ENCODE results near the gene LARP6. TPM values are rescaled to one million over a fixed set of nuclear protein-coding genes. Genes with fewer than 3 reads are reported as not detected.

LARP6 gene
- total and polyA plus RNA-seq, 2 experiments from 2014 or later: 20.0 to 22.4 TPM

- Histone ChIP-seq H3K4me1 (ENCODE audit: insufficient read depth) (peaks cover 8% of the 10 kb centered on the region), H3K36me3 (ENCODE audit: insufficient read depth) (no peaks in the 10 kb centered on the region), H3F3A (replicated peaks; ENCODE audit: low read depth) (0 out of 2 replicates have a peak, but pooled peaks cover 9% of the 10 kb centered on the region), H3K79me2 (replicated peaks; ENCODE audit: insufficient read depth) (peaks cover 7% of the 10 kb centered on the region; the same call in 1 of the 2 replicates), H3K4me2 (no peak overlapping the region), H2AFZ (no peak overlapping the region), H4K20me1 (replicated peaks; ENCODE audit: insufficient read depth) (no peaks in the 10 kb centered on the region; the same call in 1 of the 2 replicates), H3K27me3 (ENCODE audit: insufficient read depth) (peaks cover 10% of the 10 kb centered on the region), H3K9me2 (ENCODE audit: insufficient read depth) (no peaks in the 10 kb centered on the region), H3K4me3 (no peak overlapping the region), H3K27ac (ENCODE audit: low read depth) (no peak overlapping the region)
- DNase-seq (ENCODE audit: low spot score) (no peak), ATAC-seq (no peak)
- Mint-ChIP-seq H3K4me1 (peaks cover 20% of the 10 kb centered on the region), H3K36me3 (ENCODE audit: low read depth) (peaks cover 10% of the 10 kb centered on the region; the same call in 2 of the 3 replicates), H3K4me3 (no peak overlapping the region), H3K27me3 (ENCODE audit: insufficient read depth, low read depth, poor library complexity) (peaks cover 8% of the 10 kb centered on the region), H3K27ac (no peak overlapping the region), H3K9me3 (0 out of 3 replicates have a peak, but pooled peaks cover 3% of the 10 kb centered on the region)
- TF ChIP-seq ZNF462 (CRISPR knock-in tag; IDR thresholded peaks at IDR 0.05): no peak
- no peak for TF ChIP-seq ETS1 (IDR thresholded peaks at IDR 0.05)
Observed at GRCh38 chr15:70855764-70856163, 1.8 kb upstream of the LARP6 start.

- Histone ChIP-seq H3K79me2 (replicated peaks; ENCODE audit: insufficient read depth) (peaks cover 7% of the 10 kb centered on the region; the same call in 1 of the 2 replicates), H3K9me2 (ENCODE audit: insufficient read depth) (no peaks in the 10 kb centered on the region), H3K4me1 (ENCODE audit: insufficient read depth) (peaks cover 8% of the 10 kb centered on the region), H3K27ac (ENCODE audit: low read depth) (no peak overlapping the region), H3K27me3 (ENCODE audit: insufficient read depth) (peaks cover 10% of the 10 kb centered on the region), H3F3A (replicated peaks; ENCODE audit: low read depth) (0 out of 2 replicates have a peak, but pooled peaks cover 9% of the 10 kb centered on the region), H3K36me3 (ENCODE audit: insufficient read depth) (no peaks in the 10 kb centered on the region), H2AFZ (peak overlapping the region; percentile 99), H3K4me2 (peak overlapping the region; percentile 98), H3K4me3 (peak overlapping the region; percentile 87), H4K20me1 (replicated peaks; ENCODE audit: insufficient read depth) (no peaks in the 10 kb centered on the region; the same call in 1 of the 2 replicates)
- Mint-ChIP-seq H3K4me3 (peak overlapping the region; percentile 92), H3K36me3 (ENCODE audit: low read depth) (peaks cover 14% of the 10 kb centered on the region), H3K9me3 (0 out of 3 replicates have a peak, but pooled peaks cover 3% of the 10 kb centered on the region), H3K27ac (peak overlapping the region; percentile 29), H3K4me1 (peaks cover 20% of the 10 kb centered on the region), H3K27me3 (ENCODE audit: insufficient read depth, low read depth, poor library complexity) (peaks cover 8% of the 10 kb centered on the region)
- peak; percentile 3; the same call in 2 of the 3 replicates for ATAC-seq
- DNase-seq (ENCODE audit: low spot score): peak; percentile 26
- peak in 1 of 2 experiments; percentile 19; a peak in 1 of 4 replicates for TF ChIP-seq CTCF (conservative IDR thresholded peaks at IDR 0.05; ENCODE audit: low read depth in 2 of 2)
Observed at GRCh38 chr15:70854666-70854976, 664 bp upstream of the LARP6 start.

All from GM23338 (cell line).